Keratinocyte (primary cell): ENCODE measurements around the gene TSPAN18. TPM values are rescaled to one million over a fixed set of nuclear protein-coding genes. Genes with fewer than 3 reads are reported as not detected.

Source experiments
- DNase-seq: peaks from one replicate; pipeline ENCODE4 v3.0.0-alpha.2; 2011; ENCODE audit warnings: low read depth, missing footprints, low spot score
- FAIRE-seq: peaks from 2 replicates; lab custom pipeline; 2011; peaks lifted over from hg19 to GRCh38; lab: Jason Lieb, UNC
- H2AFZ ChIP-seq: 2 replicates; pipeline ENCODE4 v1.6.0; 2012; ENCODE audit warnings: low read length, control low read depth, inconsistent platforms; ENCODE audit not compliant: control insufficient read depth
- H3K27ac ChIP-seq: 2 replicates; pipeline ENCODE4 v1.5.1; 2011; ENCODE audit warnings: low read length; ENCODE audit not compliant: control insufficient read depth, insufficient read depth
- H3K27me3 ChIP-seq: 3 replicates; pipeline ENCODE4 v1.6.0; 2011; ENCODE audit warnings: low read length; ENCODE audit not compliant: control insufficient read depth, insufficient read depth; ENCODE audit errors: extremely low read depth
- H3K36me3 ChIP-seq, 2 experiments: 2 replicates in 1 of 2; 3 replicates in 1 of 2; pipeline ENCODE4 v1.5.1; 2011; ENCODE audit warnings: low read length in 2 of 2, mild to moderate bottlenecking in 1 of 2; ENCODE audit not compliant: control insufficient read depth in 2 of 2, insufficient read depth in 2 of 2; ENCODE audit errors: extremely low read depth in 1 of 2
- H3K4me1 ChIP-seq: 3 replicates; pipeline ENCODE4 v1.5.1; 2011; ENCODE audit warnings: low read length; ENCODE audit not compliant: control insufficient read depth, insufficient read depth; ENCODE audit errors: extremely low read depth
- H3K4me2 ChIP-seq: 3 replicates; pipeline ENCODE4 v1.6.0; 2011; ENCODE audit warnings: low read depth, low read length; ENCODE audit not compliant: control insufficient read depth, insufficient read depth; ENCODE audit errors: extremely low read depth
- H3K4me3 ChIP-seq, 3 experiments: fragments of 200-600 bp in 1 of 3; sonication (generic) in 1 of 3; 2 replicates in 2 of 3; 3 replicates in 1 of 3; pipeline ENCODE4 v1.5.1; 2011 to 2016; ENCODE audit warnings: low read length in 3 of 3, mild to moderate bottlenecking in 3 of 3, control low read depth in 2 of 3, inconsistent platforms in 1 of 3, low read depth in 1 of 3, mixed read lengths in 1 of 3, mixed run types in 1 of 3, moderate library complexity in 1 of 3; ENCODE audit not compliant: control insufficient read depth in 2 of 3, insufficient read depth in 2 of 3; ENCODE audit errors: extremely low read depth in 1 of 3
- H3K79me2 ChIP-seq: 2 replicates; pipeline ENCODE4 v1.6.0; 2012; ENCODE audit warnings: low read length; ENCODE audit not compliant: control insufficient read depth, insufficient read depth
- H3K9ac ChIP-seq: 3 replicates; pipeline ENCODE4 v1.6.0; 2011; ENCODE audit warnings: low read length; ENCODE audit not compliant: control insufficient read depth, insufficient read depth; ENCODE audit errors: extremely low read depth
- H3K9me1 ChIP-seq: 3 replicates; pipeline ENCODE4 v1.6.0; 2011; ENCODE audit warnings: low read length; ENCODE audit not compliant: control insufficient read depth, insufficient read depth; ENCODE audit errors: extremely low read depth
- H3K9me3 ChIP-seq: 2 replicates; pipeline ENCODE4 v1.5.1; 2012; ENCODE audit warnings: low read depth, low read length; ENCODE audit not compliant: control insufficient read depth
- H4K20me1 ChIP-seq: 3 replicates; pipeline ENCODE4 v1.6.0; 2011; ENCODE audit warnings: low read length; ENCODE audit not compliant: control insufficient read depth, insufficient read depth; ENCODE audit errors: extremely low read depth
- EZH2 ChIP-seq: IDR thresholded peaks from one replicate; pipeline ENCODE4 v1.6.1; 2012; ENCODE audit warnings: inconsistent platforms, mild to moderate bottlenecking, low read length, moderate library complexity
- dilution Hi-C: fragments of 300-500 bp; cut with MboI; formaldehyde crosslinking; loops from one replicate; pipeline ENCODE4 v1.7.0; 2020; ENCODE audit warnings: low sequenced_read_pairs; ENCODE audit not compliant: extremely low pct_ligation_motif_present
- polyA plus RNA-seq, 5 experiments: library from polyadenylated mRNA; depleted of rRNA in 3 of 5; stranded (reverse) in 3 of 5; stranded (forward) in 1 of 5; unstranded in 1 of 5; fragments of >200 nt; gene quantifications; 1 replicate in 1 of 5; 2 replicates in 3 of 5; 3 replicates in 1 of 5; pipeline versions ENCODE4 v1.2.1 to v1.2.3, GENCODE V29; 2011 to 2012; ENCODE audit warnings: missing spikeins in 2 of 5, low read depth in 1 of 5, low replicate concordance in 1 of 5
- TF ChIP-seq, protein P1 (sequence below), 3 experiments: IDR thresholded peaks in 1 of 3; conservative IDR thresholded peaks in 1 of 3; optimal IDR thresholded peaks in 1 of 3; 2 replicates in 2 of 3; 3 replicates in 1 of 3; pipeline versions ENCODE3 to v1.5.1; 2011; ENCODE audit warnings: low read length in 3 of 3, mild to moderate bottlenecking in 3 of 3, moderate library complexity in 2 of 3, control low read depth in 1 of 3, inconsistent platforms in 1 of 3; ENCODE audit not compliant: insufficient read depth in 2 of 3; ENCODE audit errors: extremely low read depth in 1 of 3

Gene TSPAN18
- polyA plus RNA-seq, 1 donor (not counting 4 experiments of a cell fraction or from before 2014, with no cell fraction given): not detected

DNA sequence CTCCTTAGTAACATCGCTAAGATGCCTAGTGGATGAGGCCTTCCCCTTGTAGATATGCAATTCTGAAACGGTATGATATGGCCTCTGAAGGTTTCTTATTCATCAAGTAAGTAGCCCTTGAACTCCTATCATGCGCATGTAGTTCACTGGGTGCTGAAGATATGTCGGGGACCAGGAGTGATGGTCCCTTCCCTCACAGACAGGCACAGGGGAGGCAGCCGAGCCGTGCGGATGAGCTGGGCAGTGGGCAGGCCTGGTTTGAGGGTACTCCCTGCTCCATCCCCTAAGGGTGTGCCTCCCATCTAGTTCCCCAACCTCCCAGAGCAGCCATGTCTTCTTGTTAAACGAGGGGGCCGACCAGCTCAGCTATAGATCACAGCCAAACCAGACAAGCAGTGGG is 183.8 kb downstream of the TSPAN18 start:
- dilution Hi-C loops: no loop called here
- TF ChIP-seq, protein P1, sequence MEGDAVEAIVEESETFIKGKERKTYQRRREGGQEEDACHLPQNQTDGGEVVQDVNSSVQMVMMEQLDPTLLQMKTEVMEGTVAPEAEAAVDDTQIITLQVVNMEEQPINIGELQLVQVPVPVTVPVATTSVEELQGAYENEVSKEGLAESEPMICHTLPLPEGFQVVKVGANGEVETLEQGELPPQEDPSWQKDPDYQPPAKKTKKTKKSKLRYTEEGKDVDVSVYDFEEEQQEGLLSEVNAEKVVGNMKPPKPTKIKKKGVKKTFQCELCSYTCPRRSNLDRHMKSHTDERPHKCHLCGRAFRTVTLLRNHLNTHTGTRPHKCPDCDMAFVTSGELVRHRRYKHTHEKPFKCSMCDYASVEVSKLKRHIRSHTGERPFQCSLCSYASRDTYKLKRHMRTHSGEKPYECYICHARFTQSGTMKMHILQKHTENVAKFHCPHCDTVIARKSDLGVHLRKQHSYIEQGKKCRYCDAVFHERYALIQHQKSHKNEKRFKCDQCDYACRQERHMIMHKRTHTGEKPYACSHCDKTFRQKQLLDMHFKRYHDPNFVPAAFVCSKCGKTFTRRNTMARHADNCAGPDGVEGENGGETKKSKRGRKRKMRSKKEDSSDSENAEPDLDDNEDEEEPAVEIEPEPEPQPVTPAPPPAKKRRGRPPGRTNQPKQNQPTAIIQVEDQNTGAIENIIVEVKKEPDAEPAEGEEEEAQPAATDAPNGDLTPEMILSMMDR (optimal IDR thresholded peaks at IDR 0.05 in 1 of 3, IDR thresholded peaks at IDR 0.05 in 1 of 3, conservative IDR thresholded peaks at IDR 0.05 in 1 of 3; ENCODE audit: extremely low read depth in 1 of 3, insufficient read depth in 2 of 3, low read length in 3 of 3): no peak
- no peak for TF ChIP-seq EZH2
- no peak overlapping the region for H3K27ac ChIP-seq
- no peak overlapping the region for H3K4me3 ChIP-seq
- no peaks in the 10 kb centered on the region for H3K9me1 ChIP-seq
- H3K27me3 ChIP-seq: peaks cover 6% of the 10 kb centered on the region
- H3K9me3 ChIP-seq: no peaks in the 10 kb centered on the region
- DNase-seq (no peak), FAIRE-seq (no peak)
- H2AFZ ChIP-seq: no peak overlapping the region
- no peak overlapping the region for H3K4me2 ChIP-seq
- no peaks in the 10 kb centered on the region for H3K79me2 ChIP-seq
- H3K4me1 ChIP-seq: no peaks in the 10 kb centered on the region
- no peaks in the 10 kb centered on the region for H3K36me3 ChIP-seq
- H4K20me1 ChIP-seq: no peaks in the 10 kb centered on the region
- H3K9ac ChIP-seq: no peak overlapping the region

DNA sequence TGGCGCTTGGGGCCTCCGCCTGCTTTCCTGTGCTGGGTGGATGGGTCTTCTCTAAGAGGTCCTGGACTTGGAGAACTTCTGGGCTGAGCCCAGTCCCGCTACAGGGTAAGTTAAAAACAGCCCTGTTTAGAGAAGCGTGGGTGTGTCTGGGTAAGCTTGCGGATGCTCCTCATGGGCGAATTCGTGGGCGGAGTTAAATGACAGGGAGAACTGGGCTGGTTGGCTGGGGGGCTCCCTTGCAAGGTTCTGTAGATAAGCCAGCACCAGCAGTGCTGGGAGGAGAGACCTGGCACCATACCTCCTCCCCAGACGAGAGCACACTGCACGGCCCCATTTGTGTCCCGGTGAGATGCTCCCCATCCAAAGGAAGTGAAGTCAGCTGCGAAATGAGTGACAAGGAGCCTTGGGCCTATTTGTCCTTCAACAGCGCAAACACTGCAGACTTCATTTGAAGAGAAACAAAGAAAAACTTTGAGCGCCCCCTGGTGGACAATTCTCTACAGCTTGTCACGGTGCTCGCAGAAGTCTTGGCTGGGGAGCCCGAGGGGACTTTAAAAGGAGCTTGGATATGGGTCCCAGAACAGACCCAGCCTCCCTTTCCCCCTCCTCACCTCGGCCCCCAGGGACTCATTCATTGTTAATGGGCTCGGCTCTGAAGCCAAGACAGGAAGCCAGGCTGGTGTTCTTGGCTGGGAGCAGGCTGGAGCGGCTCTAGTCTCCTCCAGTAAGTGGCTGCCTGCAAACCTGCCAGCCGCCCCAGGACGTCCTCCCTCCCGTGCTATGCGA is 184.5 kb downstream of the TSPAN18 start:
- peaks cover 4% of the 10 kb centered on the region for H3K27me3 ChIP-seq
- H3K4me2 ChIP-seq: no peak overlapping the region
- no peak overlapping the region for H3K4me3 ChIP-seq
- TF ChIP-seq EZH2: no peak
- TF ChIP-seq, protein P1 (optimal IDR thresholded peaks at IDR 0.05 in 1 of 3, IDR thresholded peaks at IDR 0.05 in 1 of 3, conservative IDR thresholded peaks at IDR 0.05 in 1 of 3; ENCODE audit: extremely low read depth in 1 of 3, insufficient read depth in 2 of 3, low read length in 3 of 3): peak; percentile 52 to 76 (median 73)
- no peak overlapping the region for H3K27ac ChIP-seq
- H3K9me1 ChIP-seq: no peaks in the 10 kb centered on the region
- no peaks in the 10 kb centered on the region for H3K4me1 ChIP-seq
- FAIRE-seq: peak; percentile 64
- H4K20me1 ChIP-seq: no peaks in the 10 kb centered on the region
- dilution Hi-C loops: no loop called here
- no peaks in the 10 kb centered on the region for H3K79me2 ChIP-seq
- no peak overlapping the region for H3K9ac ChIP-seq
- H3K36me3 ChIP-seq: no peaks in the 10 kb centered on the region
- no peaks in the 10 kb centered on the region for H3K9me3 ChIP-seq
- no peak for DNase-seq
- no peak overlapping the region for H2AFZ ChIP-seq
